Small intestine (tissue), 7 donors: Measurements from ENCODE around the gene PRKAB2. TPM values are rescaled to one million over a fixed set of nuclear protein-coding genes. Genes with fewer than 3 reads are reported as not detected.
"Not testable (repeated sequence)": the region's sequence is repeated elsewhere in the genome, so short reads cannot be mapped to it uniquely, and the experiment has no call there.

ENCODE experiments used
- DNase-seq, 2 donors: peaks; one replicate each; pipeline versions ENCODE4 v3.0.0 to v3.0.0-alpha.2; 2013
- FAIRE-seq: peaks from 2 replicates; lab custom pipeline; 2012; peaks lifted over from hg19 to GRCh38; lab: Jason Lieb, UNC
- H3K27ac ChIP-seq, 3 donors: one replicate each; pipeline ENCODE4 v1.5.1; 2013; ENCODE audit warnings: low read length in 2 of 3, mild to moderate bottlenecking in 2 of 3, control low read depth in 1 of 3, inconsistent platforms in 1 of 3, low read depth in 1 of 3, moderate library complexity in 1 of 3
- H3K27me3 ChIP-seq, 3 donors: one replicate each; pipeline ENCODE4 v1.6.1; 2013; ENCODE audit warnings: low read length in 3 of 3, inconsistent platforms in 1 of 3; ENCODE audit not compliant: control insufficient read depth in 3 of 3, insufficient read depth in 3 of 3
- H3K36me3 ChIP-seq, 3 donors: one replicate each; pipeline ENCODE4 v1.6.1; 2013; ENCODE audit warnings: low read length in 3 of 3, inconsistent platforms in 1 of 3, low read depth in 1 of 3, mild to moderate bottlenecking in 1 of 3, moderate library complexity in 1 of 3; ENCODE audit not compliant: control insufficient read depth in 3 of 3, insufficient read depth in 2 of 3
- H3K4me1 ChIP-seq, 3 donors: one replicate each; pipeline ENCODE4 v1.6.1; 2013; ENCODE audit warnings: low read length in 2 of 3, inconsistent platforms in 1 of 3, low read depth in 1 of 3, mild to moderate bottlenecking in 1 of 3, moderate library complexity in 1 of 3; ENCODE audit not compliant: control insufficient read depth in 3 of 3, insufficient read depth in 2 of 3
- H3K4me3 ChIP-seq, 3 donors: one replicate each; pipeline ENCODE4 v1.5.1; 2013; ENCODE audit warnings: low read length in 3 of 3, control low read depth in 1 of 3, inconsistent platforms in 1 of 3, low read depth in 1 of 3, mild to moderate bottlenecking in 1 of 3, moderate library complexity in 1 of 3
- H3K9me3 ChIP-seq, 2 donors: one replicate each; pipeline ENCODE4 v1.6.1; 2013; ENCODE audit warnings: low read depth in 1 of 2, low read length in 1 of 2; ENCODE audit not compliant: control insufficient read depth in 2 of 2, insufficient read depth in 1 of 2
- WGBS, 3 donors: extraction: QIAGEN DNeasy Blood & Tissue Kit; methylation state at CpG; one replicate each; pipeline ENCODE4 v1.1.7; 2013; 5-methylcytosine and 5-hydroxymethylcytosine counted together
- polyA plus RNA-seq, 4 donors: library from polyadenylated mRNA; stranded (reverse) in 3 of 4; unstranded in 1 of 4; fragments of 200-250 nt in 3 of 4; fragments of 120-200 nt in 1 of 4; gene quantifications; one replicate each; pipeline versions ENCODE4 v1.2.1 to v1.2.3, GENCODE V29; 2013
- donor health status: healthy with polysubstance abuse.
- donor health status: control.
- donor health status: control.
- donor health status: Bipolar disorder and iron deficiency.
- donor health status: healthy.

The PRKAB2 gene
- polyA plus RNA-seq, 4 donors: 8.1 to 44.1 (median 24.9) TPM

- FAIRE-seq (no peak), DNase-seq (no peak)
- Histone ChIP-seq H3K4me1 (peaks cover 2 to 25% (median 12%) of the 10 kb centered on the region in 3 donors), H3K27me3 (no peaks in the 10 kb centered on the region), H3K27ac (peak overlapping the region in 1 of 3 donors; percentile 75), H3K4me3 (no peak overlapping the region), H3K36me3 (peaks cover 0 to 5% (median 3%) of the 10 kb centered on the region in 3 donors), H3K9me3 (no peaks in the 10 kb centered on the region)
- WGBS, 3 donors: 29 to 64% (median 43%) methylated on average over 3 of the region's 3 CpGs
Measured at GRCh38 chr1:147169171-147169570, 3.1 kb downstream of the PRKAB2 start.

GRCh38 chr1:147168626-147169058, 3.6 kb downstream of the PRKAB2 start:
- Histone ChIP-seq H3K36me3 (peaks cover 0 to 6% (median 5%) of the 10 kb centered on the region in 3 donors), H3K27ac (peak overlapping the region in 2 of 3 donors; percentile 36 to 76), H3K4me1 (peaks cover 0 to 24% (median 7%) of the 10 kb centered on the region in 3 donors), H3K9me3 (no peaks in the 10 kb centered on the region), H3K27me3 (no peaks in the 10 kb centered on the region), H3K4me3 (peak overlapping the region in 1 of 3 donors; percentile 21)
- 11 to 58% (median 40%) methylated on average over 2 of the region's 2 CpGs for WGBS, 3 donors
- peak; percentile 72 for FAIRE-seq
- DNase-seq: peak; percentile 94 to 99

GRCh38 chr1:147167365-147167764, 4.9 kb downstream of the PRKAB2 start:
- peak overlapping the region in 1 of 3 donors; percentile 20 for H3K4me3 ChIP-seq
- no peak for FAIRE-seq
- no peaks in the 10 kb centered on the region for H3K27me3 ChIP-seq
- no peaks in the 10 kb centered on the region for H3K9me3 ChIP-seq
- peaks cover 0 to 6% (median 5%) of the 10 kb centered on the region in 3 donors for H3K36me3 ChIP-seq
- WGBS, 3 donors: 7 to 47% (median 44%) methylated on average over 1 of the region's 1 CpG
- peak overlapping the region in 2 of 3 donors; percentile 76 to 80 for H3K27ac ChIP-seq
- peak; percentile 65 to 78 for DNase-seq
- peaks cover 0 to 24% (median 4%) of the 10 kb centered on the region in 3 donors for H3K4me1 ChIP-seq

- no peak overlapping the region for H3K27ac ChIP-seq
- no peaks in the 10 kb centered on the region for H3K27me3 ChIP-seq
- FAIRE-seq: no peak
- no peak overlapping the region for H3K4me3 ChIP-seq
- WGBS, 3 donors: 95 to 100% (median 96%) methylated on average over 1 of the region's 1 CpG
- no peak for DNase-seq
- peaks cover 0 to 17% (median 4%) of the 10 kb centered on the region in 3 donors for H3K4me1 ChIP-seq
- H3K36me3 ChIP-seq: peaks cover 8 to 22% (median 13%) of the 10 kb centered on the region in 3 donors
- no peaks in the 10 kb centered on the region for H3K9me3 ChIP-seq
Measured at GRCh38 chr1:147163019-147163418, 9.3 kb downstream of the PRKAB2 start.

GRCh38 chr1:147162093-147162492, 10.2 kb downstream of the PRKAB2 start:
- DNase-seq: no peak
- Histone ChIP-seq H3K4me3 (no peak overlapping the region), H3K27ac (no peak overlapping the region), H3K9me3 (no peaks in the 10 kb centered on the region), H3K36me3 (peaks cover 8 to 24% (median 13%) of the 10 kb centered on the region in 3 donors), H3K4me1 (peaks cover 0 to 9% (median 4%) of the 10 kb centered on the region in 3 donors), H3K27me3 (no peaks in the 10 kb centered on the region)
- FAIRE-seq: no peak

GRCh38 chr1:147157116-147157515, 15.2 kb downstream of the PRKAB2 start:
- not testable (repeated sequence) for H3K9me3 ChIP-seq, H3K4me1 ChIP-seq, H3K27ac ChIP-seq, H3K27me3 ChIP-seq, H3K4me3 ChIP-seq, DNase-seq, FAIRE-seq
- WGBS, 3 donors: 95 to 100% (median 100%) methylated on average over 2 of the region's 2 CpGs
- peaks cover 7 to 26% (median 10%) of the 10 kb centered on the region in 3 donors for H3K36me3 ChIP-seq

GRCh38 chr1:147156642-147157041, 15.6 kb downstream of the PRKAB2 start:
- no peak overlapping the region for H3K27ac ChIP-seq
- peaks cover 7 to 26% (median 10%) of the 10 kb centered on the region in 3 donors for H3K36me3 ChIP-seq
- H3K4me3 ChIP-seq: no peak overlapping the region
- H3K4me1 ChIP-seq: peaks cover 0 to 4% (median 0%) of the 10 kb centered on the region in 3 donors
- FAIRE-seq: no peak
- 96 to 98% (median 96%) methylated on average over 3 of the region's 3 CpGs for WGBS, 3 donors
- no peaks in the 10 kb centered on the region for H3K27me3 ChIP-seq
- H3K9me3 ChIP-seq: no peaks in the 10 kb centered on the region
- no peak for DNase-seq

GRCh38 chr1:147152772-147153171, 19.5 kb downstream of the PRKAB2 start:
- no peaks in the 10 kb centered on the region for H3K4me1 ChIP-seq
- no peak overlapping the region for H3K27ac ChIP-seq
- WGBS, 3 donors: 66 to 83% (median 72%) methylated on average over 3 of the region's 3 CpGs
- no peaks in the 10 kb centered on the region for H3K27me3 ChIP-seq
- H3K36me3 ChIP-seq: peaks cover 0 to 10% (median 2%) of the 10 kb centered on the region in 3 donors
- FAIRE-seq (no peak), DNase-seq (peak in 1 of 2 donors; percentile 10)
- H3K4me3 ChIP-seq: no peak overlapping the region
- H3K9me3 ChIP-seq: no peaks in the 10 kb centered on the region

GRCh38 chr1:147151244-147151643, 21.0 kb downstream of the PRKAB2 start:
- H3K27ac ChIP-seq: no peak overlapping the region
- no peaks in the 10 kb centered on the region for H3K9me3 ChIP-seq
- no peak overlapping the region for H3K4me3 ChIP-seq
- no peaks in the 10 kb centered on the region for H3K4me1 ChIP-seq
- DNase-seq: no peak
- 94 to 100% (median 97%) methylated on average over 1 of the region's 1 CpG for WGBS, 3 donors
- H3K36me3 ChIP-seq: peaks cover 0 to 7% (median 2%) of the 10 kb centered on the region in 3 donors
- no peak for FAIRE-seq
- no peaks in the 10 kb centered on the region for H3K27me3 ChIP-seq
